SU-DHL-6 (cell line): ENCODE data around the gene TP53I3.

ENCODE experiments used
- H2AFZ ChIP-seq: fragments of 200-600 bp; sonication (generic); 2 replicates; pipeline ENCODE4 v1.6.1; 2014; ENCODE audit warnings: low read depth, mild to moderate bottlenecking, moderate library complexity, mixed read lengths, antibody characterized with exemption, low read length; ENCODE audit not compliant: severe bottlenecking
- H3F3A ChIP-seq: fragments of 200-600 bp; shearing (Covaris generic); 2 replicates; pipeline ENCODE4 v1.6.0; 2016; ENCODE audit warnings: antibody characterized with exemption, mild to moderate bottlenecking; ENCODE audit not compliant: insufficient read depth
- H3K27ac ChIP-seq: fragments of 200-600 bp; sonication (generic); 2 replicates; pipeline ENCODE4 v1.5.1; 2016; ENCODE audit warnings: low read depth, mild to moderate bottlenecking, low read length, moderate library complexity, mixed read lengths
- H3K27me3 ChIP-seq: fragments of 200-600 bp; sonication (generic), shearing (Covaris generic); 2 replicates; pipeline ENCODE4 v1.6.0; 2014; ENCODE audit warnings: mild to moderate bottlenecking, low read length
- H3K36me3 ChIP-seq: fragments of 200-600 bp; sonication (generic); 2 replicates; pipeline ENCODE4 v1.6.1; 2014; ENCODE audit warnings: mild to moderate bottlenecking, low read length, mixed read lengths
- H3K4me2 ChIP-seq: fragments of 300-600, 200-600 bp; shearing (Covaris generic), sonication (generic); 2 replicates; pipeline ENCODE4 v1.6.0; 2014; ENCODE audit warnings: low read length, low read depth, mild to moderate bottlenecking; ENCODE audit not compliant: poor library complexity, severe bottlenecking
- H3K4me3 ChIP-seq: fragments of 200-600 bp; sonication (generic); 2 replicates; pipeline ENCODE4 v1.5.1; 2014; ENCODE audit warnings: antibody characterized with exemption, low read length, mild to moderate bottlenecking, mixed read lengths; ENCODE audit not compliant: insufficient read depth, poor library complexity, severe bottlenecking
- H3K79me2 ChIP-seq: fragments of 200-600 bp; sonication (generic); 2 replicates; pipeline ENCODE4 v1.6.1; 2014; ENCODE audit warnings: mild to moderate bottlenecking, low read length, moderate library complexity; ENCODE audit not compliant: insufficient read depth
- H3K9ac ChIP-seq: fragments of 200-600 bp; sonication (generic); 2 replicates; pipeline ENCODE4 v1.7.0; 2014; ENCODE audit warnings: mild to moderate bottlenecking, low read length
- H3K9me2 ChIP-seq: fragments of 200-600 bp; sonication (generic); replicated peaks from 2 replicates; pipeline ENCODE4 v1.6.1; 2014; ENCODE audit warnings: low read length; ENCODE audit not compliant: insufficient read depth
- H3K9me3 ChIP-seq: fragments of 200-600 bp; sonication (generic); 2 replicates; pipeline ENCODE4 v1.6.1; 2014; ENCODE audit warnings: low read length, mixed read lengths; ENCODE audit not compliant: insufficient read depth
- H4K20me1 ChIP-seq: fragments of 200-600 bp; sonication (generic); 2 replicates; pipeline ENCODE4 v1.6.1; 2014; ENCODE audit warnings: low read depth, mild to moderate bottlenecking, antibody characterized with exemption, low read length, moderate library complexity, mixed read lengths
- CTCF ChIP-seq: fragments of 200-600 bp; sonication (generic); IDR thresholded peaks from one replicate; pipeline ENCODE4 v1.5.1; 2017; ENCODE audit warnings: antibody characterized with exemption, mild to moderate bottlenecking, low read length, moderate library complexity; ENCODE audit not compliant: insufficient read depth, poor library complexity, severe bottlenecking
- EZH2phosphoT487 ChIP-seq: fragments of 200-600 bp; sonication (generic), shearing (Covaris generic); conservative IDR thresholded peaks from 2 replicates; pipeline ENCODE4 v1.6.1; 2018; ENCODE audit warnings: mild to moderate bottlenecking, antibody characterized with exemption, low read length, moderate library complexity, mixed read lengths

Gene TP53I3

GRCh38 chr2:24049485-24050021 lies 35.1 kb downstream of the TP53I3 start, which contains the start of gene FKBP1B:
Gene FKBP1B (plus strand): TSS chr2:24049741. CDS start chr2:24049850, 109 bp downstream.
- Histone ChIP-seq H3F3A (peaks cover 14% of the 10 kb centered on the region), H3K27me3 (no peaks in the 10 kb centered on the region), H3K27ac (no peak within 1 kb of the TSS), H3K4me2 (peak within 1 kb of the TSS; percentile 100), H3K4me3 (peak within 1 kb of the TSS; percentile 90), H3K36me3 (no peaks in the 10 kb centered on the region), H3K9me2 (no peaks in the 10 kb centered on the region), H2AFZ (peak within 1 kb of the TSS; percentile 89), H3K9me3 (no peaks in the 10 kb centered on the region), H4K20me1 (no peaks in the 10 kb centered on the region), H3K9ac (peak within 1 kb of the TSS; percentile 60), H3K79me2 (peaks cover 25% of the 10 kb centered on the region)
- TF ChIP-seq EZH2phosphoT487 (no peak), CTCF (no peak)

- Histone ChIP-seq H3K27me3 (no peaks in the 10 kb centered on the region), H3K79me2 (peaks cover 31% of the 10 kb centered on the region), H3K9me2 (no peaks in the 10 kb centered on the region), H3K4me3 (peak overlapping the region; percentile 90), H3K27ac (no peak overlapping the region), H3K4me2 (peak overlapping the region; percentile 100), H3K36me3 (no peaks in the 10 kb centered on the region), H2AFZ (peak overlapping the region; percentile 89), H3F3A (peaks cover 16% of the 10 kb centered on the region), H3K9me3 (no peaks in the 10 kb centered on the region), H4K20me1 (no peaks in the 10 kb centered on the region), H3K9ac (peak overlapping the region; percentile 60)
- TF ChIP-seq EZH2phosphoT487 (no peak), CTCF (no peak)
Observed at GRCh38 chr2:24048769-24049484, 35.7 kb downstream of the TP53I3 start.

GRCh38 chr2:24047703-24048033 lies 37.0 kb downstream of the TP53I3 start:
- H4K20me1 ChIP-seq = no peaks in the 10 kb centered on the region
- H3K9ac ChIP-seq = peak overlapping the region; percentile 93
- peak overlapping the region; percentile 100 for H3K4me2 ChIP-seq
- no peaks in the 10 kb centered on the region for H3K27me3 ChIP-seq
- peaks cover 40% of the 10 kb centered on the region for H3K79me2 ChIP-seq
- H3K27ac ChIP-seq = no peak overlapping the region
- H3K36me3 ChIP-seq = no peaks in the 10 kb centered on the region
- no peak overlapping the region for H3K4me3 ChIP-seq
- peak overlapping the region; percentile 82 for H2AFZ ChIP-seq
- TF ChIP-seq EZH2phosphoT487 (no peak), CTCF (no peak)
- H3F3A ChIP-seq = peaks cover 17% of the 10 kb centered on the region
- H3K9me3 ChIP-seq = no peaks in the 10 kb centered on the region
- H3K9me2 ChIP-seq = no peaks in the 10 kb centered on the region
